ENCODE measurements around the gene ZNF536. TPM values are rescaled to one million over a fixed set of nuclear protein-coding genes. Genes with fewer than 3 reads are reported as not detected.

The ZNF536 gene
- total RNA-seq, 1 experiment from 2014 or later = not detected

DNA sequence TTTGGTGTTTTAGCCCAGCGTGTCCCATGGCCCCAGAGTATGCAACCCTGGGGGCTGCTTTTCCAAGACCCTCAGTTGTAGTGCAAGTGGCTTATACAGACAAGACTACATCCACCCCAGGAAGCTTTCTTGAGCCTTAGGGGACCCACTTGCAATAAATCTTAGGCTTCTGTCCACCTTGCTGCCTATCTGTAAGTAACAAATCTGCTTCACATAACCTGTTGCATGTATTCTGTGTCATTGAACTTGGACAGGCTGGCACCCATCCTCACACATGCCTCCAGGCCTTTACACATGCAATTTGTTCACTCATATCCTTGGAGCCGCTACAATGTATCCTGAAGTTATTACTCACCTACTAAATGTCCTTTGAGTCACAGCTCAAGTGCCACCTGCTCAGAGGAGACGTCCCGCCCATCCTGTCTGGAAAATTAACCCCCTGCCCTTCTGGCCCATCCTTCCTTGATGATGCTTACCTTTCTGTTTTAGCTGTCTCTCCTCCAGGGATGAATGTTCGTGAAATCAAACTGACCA is 101.2 kb downstream of the ZNF536 start:
- Mint-ChIP-seq H3K27ac (peak overlapping the region in 1 of 3 experiments; percentile 10; a peak in 1 of 7 replicates), H3K36me3 (ENCODE audit: insufficient read depth in 1 of 3, low read depth in 3 of 3) (no peaks in the 10 kb centered on the region), H3K4me1 (0 out of 4 replicates have a peak, but pooled peaks cover 0 to 3% of the 10 kb centered on the region in 2 experiments), H3K27me3 (ENCODE audit: low read depth) (peaks cover 3% of the 10 kb centered on the region; the same call in 1 of the 2 replicates), H3K9me3 (no peaks in the 10 kb centered on the region), H3K4me3 (no peak overlapping the region)
- Histone ChIP-seq H2BK5ac (ENCODE audit: insufficient read length, low read length) (no peak overlapping the region), H3K14ac (ENCODE audit: insufficient read depth, low read length) (no peak overlapping the region), H3K27ac (ENCODE audit: insufficient read length, low read depth, low read length) (no peak overlapping the region), H3K9ac (ENCODE audit: extremely low read depth, insufficient read length, low read length) (no peak overlapping the region), H3K56ac (ENCODE audit: insufficient read length, low read depth, low read length) (no peak overlapping the region), H3K79me2 (ENCODE audit: insufficient read depth, low read length) (no peaks in the 10 kb centered on the region), H3K4ac (ENCODE audit: low read depth, low read length) (no peak overlapping the region), H4K91ac (ENCODE audit: insufficient read length, low read depth, low read length) (no peak overlapping the region), H2AFZ (ENCODE audit: low read length) (no peak overlapping the region), H3K79me1 (ENCODE audit: insufficient read depth, low read depth, low read length, poor library complexity, severe bottlenecking) (no peaks in the 10 kb centered on the region), H4K20me1 (ENCODE audit: control insufficient read depth, insufficient read depth, insufficient read length) (no peaks in the 10 kb centered on the region), H3K4me2 (ENCODE audit: insufficient read depth, insufficient read length, low read length) (no peak overlapping the region), H3K27me3 (ENCODE audit: insufficient read depth, low read length) (no peaks in the 10 kb centered on the region), H2BK20ac (ENCODE audit: low read depth, low read length, poor library complexity, severe bottlenecking) (no peak overlapping the region), H2AK5ac (ENCODE audit: insufficient read length, low read length) (no peak overlapping the region), H3K9me3 (ENCODE audit: control insufficient read depth, low read depth, low read length) (no peaks in the 10 kb centered on the region), H2BK15ac (ENCODE audit: low read depth, low read length) (no peak overlapping the region), H4K8ac (replicated peaks; ENCODE audit: insufficient read length, low read depth, low read length) (no peak overlapping the region), H3K23ac (ENCODE audit: insufficient read length, low read depth, low read length) (no peak overlapping the region), H3K4me1 (ENCODE audit: insufficient read depth, low read length) (no peaks in the 10 kb centered on the region), H2BK12ac (ENCODE audit: insufficient read length, low read depth, low read length) (no peak overlapping the region), H3K23me2 (ENCODE audit: insufficient read length, low read depth, low read length, poor library complexity, severe bottlenecking) (no peaks in the 10 kb centered on the region), H4K5ac (ENCODE audit: insufficient read length, low read depth, low read length) (no peak overlapping the region), H3T11ph (ENCODE audit: low read length) (no peak overlapping the region), H3K18ac (ENCODE audit: insufficient read length, low read depth, low read length) (no peak overlapping the region), H2BK120ac (ENCODE audit: low read depth, low read length, poor library complexity, severe bottlenecking) (no peak overlapping the region)
- no CpG with 5 or more reads among the region's 5 CpGs for WGBS (ENCODE audit: extremely low coverage, insufficient read length, low lambda C conversion rate)
- TF ChIP-seq, protein P1, sequence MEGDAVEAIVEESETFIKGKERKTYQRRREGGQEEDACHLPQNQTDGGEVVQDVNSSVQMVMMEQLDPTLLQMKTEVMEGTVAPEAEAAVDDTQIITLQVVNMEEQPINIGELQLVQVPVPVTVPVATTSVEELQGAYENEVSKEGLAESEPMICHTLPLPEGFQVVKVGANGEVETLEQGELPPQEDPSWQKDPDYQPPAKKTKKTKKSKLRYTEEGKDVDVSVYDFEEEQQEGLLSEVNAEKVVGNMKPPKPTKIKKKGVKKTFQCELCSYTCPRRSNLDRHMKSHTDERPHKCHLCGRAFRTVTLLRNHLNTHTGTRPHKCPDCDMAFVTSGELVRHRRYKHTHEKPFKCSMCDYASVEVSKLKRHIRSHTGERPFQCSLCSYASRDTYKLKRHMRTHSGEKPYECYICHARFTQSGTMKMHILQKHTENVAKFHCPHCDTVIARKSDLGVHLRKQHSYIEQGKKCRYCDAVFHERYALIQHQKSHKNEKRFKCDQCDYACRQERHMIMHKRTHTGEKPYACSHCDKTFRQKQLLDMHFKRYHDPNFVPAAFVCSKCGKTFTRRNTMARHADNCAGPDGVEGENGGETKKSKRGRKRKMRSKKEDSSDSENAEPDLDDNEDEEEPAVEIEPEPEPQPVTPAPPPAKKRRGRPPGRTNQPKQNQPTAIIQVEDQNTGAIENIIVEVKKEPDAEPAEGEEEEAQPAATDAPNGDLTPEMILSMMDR (conservative IDR thresholded peaks at IDR 0.05) = no peak
- DNase-seq = no peak

Measured in H9 (cell line).